GM19043 (cell line): ENCODE measurements around the gene SPI1.

Experiments
- ATAC-seq: cut with Tn5 transposase; IDR thresholded peaks from one replicate; pipeline ENCODE4 v1.9.1; 2021; ENCODE audit warnings: low read depth; ENCODE audit not compliant: unreplicated experiment

The SPI1 gene

GRCh38 chr11:47378010-47378835 is at the start of gene SPI1:
Gene SPI1, minus strand, starts transcription at chr11:47378547. Its CDS starts 194 bp downstream, at chr11:47378353.
- peak; percentile 72 for ATAC-seq

GRCh38 chr11:47426062-47426956 is 48.0 kb upstream of the SPI1 start, which contains the start of gene PSMC3:
Gene PSMC3, minus strand, starts transcription at chr11:47426439. Its CDS starts 160 bp downstream, at chr11:47426279.
- peak; percentile 84 for ATAC-seq

- no peak for ATAC-seq
These were observed 47.3 kb upstream of the SPI1 start for GRCh38 chr11:47425611-47426010.

- no peak for ATAC-seq
These were observed 40.3 kb upstream of the SPI1 start for GRCh38 chr11:47418454-47419259.

GRCh38 chr11:47417712-47418111 is 39.4 kb upstream of the SPI1 start:
- ATAC-seq: no peak

- no peak for ATAC-seq
These were observed 37.7 kb upstream of the SPI1 start for GRCh38 chr11:47415949-47416472.

GRCh38 chr11:47415091-47415854 is 36.9 kb upstream of the SPI1 start:
- no peak for ATAC-seq

GRCh38 chr11:47414685-47415070 is 36.3 kb upstream of the SPI1 start:
- no peak for ATAC-seq

- no peak for ATAC-seq
These were observed 35.7 kb upstream of the SPI1 start for GRCh38 chr11:47413908-47414684.

- ATAC-seq: no peak
These were observed 35.0 kb upstream of the SPI1 start for GRCh38 chr11:47413351-47413750.

GRCh38 chr11:47411884-47412746 is 33.8 kb upstream of the SPI1 start:
- ATAC-seq: no peak

- ATAC-seq: no peak
These were observed 32.3 kb upstream of the SPI1 start for GRCh38 chr11:47410370-47411264.

- ATAC-seq: no peak
These were observed 31.4 kb upstream of the SPI1 start for GRCh38 chr11:47409440-47410369.

GRCh38 chr11:47408598-47409439 is 30.5 kb upstream of the SPI1 start:
- peak; percentile 6 for ATAC-seq
